ENCODE results near the gene TOGARAM1.
"Not testable (repeated sequence)": the region's sequence is repeated elsewhere in the genome, so short reads cannot be mapped to it uniquely, and the experiment has no call there.

The TOGARAM1 gene

GRCh38 chr14:45073231-45073879 is 111.4 kb downstream of the TOGARAM1 start:
- Histone ChIP-seq H3K4me1 (ENCODE audit: insufficient read depth, low read length) (no peaks in the 10 kb centered on the region; the same call in 1 of the 2 replicates), H3K9me3 (ENCODE audit: control insufficient read depth, insufficient read depth, low read length) (no peaks in the 10 kb centered on the region), H3K36me3 (ENCODE audit: insufficient read depth, low read length) (no peaks in the 10 kb centered on the region), H3K9ac (ENCODE audit: low read depth, low read length) (no peak overlapping the region)

DNA sequence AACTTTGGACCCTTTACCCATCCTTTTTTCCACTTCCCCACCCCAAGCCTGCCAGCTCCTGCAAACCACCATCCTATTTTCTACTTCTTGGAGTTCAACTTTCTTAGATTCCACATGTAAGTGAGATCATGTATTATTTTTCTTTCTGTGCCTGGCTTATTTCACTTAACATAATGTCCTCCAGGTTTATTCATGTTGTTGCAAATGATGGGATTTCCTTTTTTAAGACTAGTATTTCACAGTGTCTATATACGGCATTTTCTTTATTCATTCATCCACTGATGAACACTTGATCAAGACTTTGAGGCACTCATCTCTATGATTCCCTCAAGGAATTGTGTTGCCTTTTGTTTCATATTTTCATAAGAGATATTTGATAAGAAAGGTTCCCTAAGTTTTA is 116.3 kb downstream of the TOGARAM1 start:
- no peaks in the 10 kb centered on the region for H3K9me3 ChIP-seq (ENCODE audit: control insufficient read depth, insufficient read depth, low read length)
- no peaks in the 10 kb centered on the region for H3K36me3 ChIP-seq (ENCODE audit: insufficient read depth, low read length)

DNA sequence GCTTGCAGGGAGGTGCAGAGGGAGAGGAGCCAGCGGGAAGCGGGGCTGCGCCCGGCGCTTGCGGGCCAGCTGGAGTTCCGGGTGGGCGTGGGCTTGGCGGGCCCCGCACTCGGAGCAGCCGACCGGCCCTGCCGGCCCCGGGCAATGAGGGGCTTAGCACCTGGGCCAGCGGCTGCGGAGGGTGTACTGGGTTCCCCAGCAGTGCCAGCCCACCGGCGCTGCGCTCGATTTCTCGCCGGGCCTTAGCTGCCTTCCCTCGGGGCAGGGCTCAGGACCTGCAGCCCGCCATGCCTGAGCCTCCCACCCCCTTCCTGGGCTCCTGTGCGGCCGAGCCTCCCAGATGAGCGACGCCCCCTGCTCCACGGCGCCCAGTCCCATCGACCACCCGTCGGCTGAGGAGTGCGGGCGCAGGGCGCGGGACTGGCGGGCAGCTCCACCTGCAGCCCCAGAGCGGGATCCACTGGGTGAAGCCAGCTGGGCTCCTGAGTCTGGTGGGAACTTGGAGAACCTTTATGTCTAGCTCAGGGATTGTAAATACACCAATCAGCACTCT is 118.5 kb downstream of the TOGARAM1 start:
- H3K36me3 ChIP-seq (ENCODE audit: insufficient read depth, low read length); H3K9me3 ChIP-seq (ENCODE audit: control insufficient read depth, insufficient read depth, low read length); H3K4me1 ChIP-seq (ENCODE audit: insufficient read depth, low read length); H3K9ac ChIP-seq (ENCODE audit: low read depth, low read length): not testable (repeated sequence)

More for the DNA sequence above, 116.3 kb downstream of the TOGARAM1 start:
- H3K4me1 ChIP-seq (ENCODE audit: insufficient read depth, low read length): peaks cover 6% of the 10 kb centered on the region; the same call in 1 of the 2 replicates
- H3K9ac ChIP-seq (ENCODE audit: low read depth, low read length): no peak overlapping the region

DNA sequence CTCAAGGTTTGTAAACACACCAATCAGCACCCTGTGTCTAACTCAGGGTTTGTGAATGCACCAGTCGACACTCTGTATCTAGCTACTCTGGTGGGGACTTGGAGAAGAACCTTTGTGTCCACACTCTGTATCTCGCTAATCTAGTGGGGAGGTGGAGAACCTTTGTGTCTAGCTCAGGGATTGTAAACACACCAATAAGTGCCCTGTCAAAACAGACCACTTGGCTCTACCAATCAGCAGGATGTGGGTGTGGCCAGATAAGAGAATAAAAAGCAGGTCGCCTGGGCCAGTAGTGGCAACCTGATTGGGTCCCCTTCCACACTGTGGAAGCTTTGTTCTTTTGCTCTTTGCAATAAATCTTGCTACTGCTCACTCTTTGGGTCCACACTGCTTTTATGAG is 119.1 kb downstream of the TOGARAM1 start:
- H3K4me1 ChIP-seq (ENCODE audit: insufficient read depth, low read length): peaks cover 11% of the 10 kb centered on the region
- H3K36me3 ChIP-seq (ENCODE audit: insufficient read depth, low read length); H3K9ac ChIP-seq (ENCODE audit: low read depth, low read length); H3K9me3 ChIP-seq (ENCODE audit: control insufficient read depth, insufficient read depth, low read length): not testable (repeated sequence)

DNA sequence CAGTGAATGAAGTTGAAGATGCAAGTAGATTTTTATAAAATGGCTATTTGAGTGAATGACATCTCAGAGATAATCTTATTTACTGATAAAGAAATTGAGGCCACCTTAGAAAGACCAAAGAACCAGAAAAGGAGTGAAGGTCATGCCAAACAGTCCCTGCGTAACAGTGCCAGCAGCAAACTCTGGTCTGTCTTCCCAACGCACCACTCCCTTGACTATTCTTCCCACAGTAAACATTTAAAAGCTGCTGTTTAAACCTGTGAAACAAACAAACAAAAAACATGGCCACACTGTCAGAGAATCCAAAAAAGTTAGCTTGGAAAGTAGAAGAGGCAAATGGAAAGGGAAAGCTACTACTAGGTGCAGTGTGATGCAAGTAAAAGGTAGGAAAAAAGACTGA is 120.4 kb downstream of the TOGARAM1 start:
- no peaks in the 10 kb centered on the region for H3K36me3 ChIP-seq (ENCODE audit: insufficient read depth, low read length)
- no peak overlapping the region for H3K9ac ChIP-seq (ENCODE audit: low read depth, low read length)

GRCh38 chr14:45083617-45083975 is 121.6 kb downstream of the TOGARAM1 start:
- no peaks in the 10 kb centered on the region for H3K9me3 ChIP-seq (ENCODE audit: control insufficient read depth, insufficient read depth, low read length)
- peaks cover 11% of the 10 kb centered on the region; the same call in 1 of the 2 replicates for H3K4me1 ChIP-seq (ENCODE audit: insufficient read depth, low read length)
- no peaks in the 10 kb centered on the region for H3K36me3 ChIP-seq (ENCODE audit: insufficient read depth, low read length)
- peak overlapping the region; percentile 75 for H3K9ac ChIP-seq (ENCODE audit: low read depth, low read length)

More for the DNA sequence above, 120.4 kb downstream of the TOGARAM1 start:
- Histone ChIP-seq H3K9me3 (ENCODE audit: control insufficient read depth, insufficient read depth, low read length) (no peaks in the 10 kb centered on the region), H3K4me1 (ENCODE audit: insufficient read depth, low read length) (peaks cover 11% of the 10 kb centered on the region; the same call in 1 of the 2 replicates)

GRCh38 chr14:45083976-45084722 is 122.2 kb downstream of the TOGARAM1 start, which contains the start of gene PRPF39:
Gene PRPF39 (plus strand): TSS chr14:45084116. CDS start chr14:45095240, 11,124 bp downstream.
- Histone ChIP-seq H3K36me3 (ENCODE audit: insufficient read depth, low read length) (no peaks in the 10 kb centered on the region), H3K9me3 (ENCODE audit: control insufficient read depth, insufficient read depth, low read length) (no peaks in the 10 kb centered on the region), H3K4me1 (ENCODE audit: insufficient read depth, low read length) (peaks cover 11% of the 10 kb centered on the region; the same call in 1 of the 2 replicates), H3K9ac (ENCODE audit: low read depth, low read length) (peak within 1 kb of the TSS; percentile 98)

- Histone ChIP-seq H3K36me3 (ENCODE audit: insufficient read depth, low read length) (no peaks in the 10 kb centered on the region), H3K9me3 (ENCODE audit: control insufficient read depth, insufficient read depth, low read length) (no peaks in the 10 kb centered on the region), H3K4me1 (ENCODE audit: insufficient read depth, low read length) (peaks cover 11% of the 10 kb centered on the region; the same call in 1 of the 2 replicates), H3K9ac (ENCODE audit: low read depth, low read length) (peak overlapping the region; percentile 98)
These were observed 123.0 kb downstream of the TOGARAM1 start for GRCh38 chr14:45084946-45085346.

DNA sequence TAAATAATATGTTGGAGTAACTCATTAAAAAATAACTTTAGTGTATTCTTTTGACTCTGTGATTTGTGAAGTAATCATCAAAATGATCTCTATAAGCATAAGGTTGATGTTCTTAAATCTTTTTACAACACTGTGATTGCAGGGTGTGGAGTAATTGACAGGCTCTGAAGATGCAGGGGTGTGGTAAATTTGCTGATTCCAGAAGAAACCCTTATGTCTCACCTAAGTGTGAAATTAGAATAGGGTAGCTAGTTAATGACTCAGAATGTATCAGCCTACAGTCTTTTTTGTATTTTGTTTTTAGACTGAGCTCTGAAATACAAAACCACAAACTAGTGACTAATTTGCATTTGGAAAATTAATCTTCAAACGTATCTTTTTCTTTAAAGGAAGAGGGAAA is 127.8 kb downstream of the TOGARAM1 start:
- H3K9ac ChIP-seq (ENCODE audit: low read depth, low read length): no peak overlapping the region
- H3K36me3 ChIP-seq (ENCODE audit: insufficient read depth, low read length): no peaks in the 10 kb centered on the region
- H3K4me1 ChIP-seq (ENCODE audit: insufficient read depth, low read length): peaks cover 5% of the 10 kb centered on the region; the same call in 1 of the 2 replicates
- no peaks in the 10 kb centered on the region for H3K9me3 ChIP-seq (ENCODE audit: control insufficient read depth, insufficient read depth, low read length)

- H3K36me3 ChIP-seq (ENCODE audit: insufficient read depth, low read length): peaks cover 8% of the 10 kb centered on the region
- H3K4me1 ChIP-seq (ENCODE audit: insufficient read depth, low read length): no peaks in the 10 kb centered on the region
- H3K9me3 ChIP-seq (ENCODE audit: control insufficient read depth, insufficient read depth, low read length): no peaks in the 10 kb centered on the region
- no peak overlapping the region for H3K9ac ChIP-seq (ENCODE audit: low read depth, low read length)
These were observed 129.7 kb downstream of the TOGARAM1 start for GRCh38 chr14:45091710-45092109.

GRCh38 chr14:45094275-45094674 is 132.3 kb downstream of the TOGARAM1 start:
- Histone ChIP-seq H3K9me3 (ENCODE audit: control insufficient read depth, insufficient read depth, low read length) (no peaks in the 10 kb centered on the region), H3K9ac (ENCODE audit: low read depth, low read length) (no peak overlapping the region), H3K4me1 (ENCODE audit: insufficient read depth, low read length) (no peaks in the 10 kb centered on the region), H3K36me3 (ENCODE audit: insufficient read depth, low read length) (peaks cover 9% of the 10 kb centered on the region)

GRCh38 chr14:45095143-45095542 is 133.2 kb downstream of the TOGARAM1 start:
- H3K9me3 ChIP-seq (ENCODE audit: control insufficient read depth, insufficient read depth, low read length): no peaks in the 10 kb centered on the region
- no peak overlapping the region for H3K9ac ChIP-seq (ENCODE audit: low read depth, low read length)
- H3K4me1 ChIP-seq (ENCODE audit: insufficient read depth, low read length): no peaks in the 10 kb centered on the region
- H3K36me3 ChIP-seq (ENCODE audit: insufficient read depth, low read length): peaks cover 11% of the 10 kb centered on the region

GRCh38 chr14:45096218-45096617 is 134.2 kb downstream of the TOGARAM1 start:
- H3K4me1 ChIP-seq (ENCODE audit: insufficient read depth, low read length): no peaks in the 10 kb centered on the region
- H3K9me3 ChIP-seq (ENCODE audit: control insufficient read depth, insufficient read depth, low read length): no peaks in the 10 kb centered on the region
- H3K9ac ChIP-seq (ENCODE audit: low read depth, low read length): no peak overlapping the region
- H3K36me3 ChIP-seq (ENCODE audit: insufficient read depth, low read length): peaks cover 13% of the 10 kb centered on the region

- no peak overlapping the region for H3K9ac ChIP-seq (ENCODE audit: low read depth, low read length)
- H3K4me1 ChIP-seq (ENCODE audit: insufficient read depth, low read length): no peaks in the 10 kb centered on the region
- peaks cover 14% of the 10 kb centered on the region for H3K36me3 ChIP-seq (ENCODE audit: insufficient read depth, low read length)
- no peaks in the 10 kb centered on the region for H3K9me3 ChIP-seq (ENCODE audit: control insufficient read depth, insufficient read depth, low read length)
These were observed 141.8 kb downstream of the TOGARAM1 start for GRCh38 chr14:45103806-45104205.

GRCh38 chr14:45104561-45104960 is 142.6 kb downstream of the TOGARAM1 start:
- H3K36me3 ChIP-seq (ENCODE audit: insufficient read depth, low read length): peaks cover 14% of the 10 kb centered on the region
- no peaks in the 10 kb centered on the region for H3K9me3 ChIP-seq (ENCODE audit: control insufficient read depth, insufficient read depth, low read length)
- no peak overlapping the region for H3K9ac ChIP-seq (ENCODE audit: low read depth, low read length)
- no peaks in the 10 kb centered on the region for H3K4me1 ChIP-seq (ENCODE audit: insufficient read depth, low read length)
